HepG2 (cell line): ENCODE results near the gene LEAP2. TPM values are rescaled to one million over a fixed set of nuclear protein-coding genes. Genes with fewer than 3 reads are reported as not detected.
A peak's percentile ranks its signal among the peaks of the same experiment; 100 is the strongest.

Source experiments
- CC2D1A ChIP-seq: sonication (generic); formaldehyde crosslinking; IDR thresholded peaks from 2 replicates; pipeline ENCODE4 v1.8.1; 2023; ENCODE audit warnings: mild to moderate bottlenecking, missing genetic modification reagents
- CCDC6 ChIP-seq: sonication (generic); formaldehyde crosslinking; IDR thresholded peaks from 2 replicates; pipeline ENCODE4 v1.8.1; 2022; ENCODE audit warnings: mild to moderate bottlenecking, missing genetic modification reagents, moderate library complexity
- CENPT ChIP-seq: sonication (generic); formaldehyde crosslinking; IDR thresholded peaks from 2 replicates; pipeline ENCODE4 v1.8.0; 2022; ENCODE audit warnings: low read depth, mild to moderate bottlenecking, moderate library complexity, missing genetic modification reagents
- EP300 ChIP-seq, 3 experiments: sonication (generic) in 1 of 3; formaldehyde crosslinking in 1 of 3; IDR thresholded peaks; 2 replicates each; pipeline versions ENCODE4 v1.5.1 to v1.6.1; 2011 to 2020; ENCODE audit warnings: low read depth in 2 of 3, low read length in 2 of 3, borderline replicate concordance in 1 of 3, improper control_type of control experiment in 1 of 3, mild to moderate bottlenecking in 1 of 3, missing genetic modification reagents in 1 of 3, moderate library complexity in 1 of 3
- HCFC1 ChIP-seq: fragments of 150-350 bp; IDR thresholded peaks from 2 replicates; pipeline ENCODE4 v1.6.1; 2014; ENCODE audit warnings: low read depth, low read length
- MIER3 ChIP-seq: IDR thresholded peaks from 2 replicates; pipeline ENCODE4 v1.6.1; 2016; ENCODE audit warnings: missing compliant biosample characterization, borderline replicate concordance
- SNAPC4 ChIP-seq: sonication (generic); formaldehyde crosslinking; IDR thresholded peaks from 2 replicates; pipeline ENCODE4 v1.4.0; 2020; ENCODE audit warnings: mild to moderate bottlenecking, missing genetic modification reagents
- TP53 ChIP-seq: sonication (generic); formaldehyde crosslinking; conservative IDR thresholded peaks from 2 replicates; pipeline ENCODE4 v1.4.0; 2020; ENCODE audit warnings: missing genetic modification reagents
- WIZ ChIP-seq: sonication (generic); formaldehyde crosslinking; IDR thresholded peaks from 2 replicates; pipeline ENCODE4 v1.5.1; 2020; ENCODE audit warnings: mild to moderate bottlenecking, missing genetic modification reagents
- ZNF282 ChIP-seq: fragments of 450-650 bp; IDR thresholded peaks from 2 replicates; pipeline ENCODE4 v1.6.1; 2018; ENCODE audit not compliant: partially characterized antibody
- ZNF331 ChIP-seq: sonication (generic); formaldehyde crosslinking; IDR thresholded peaks from 2 replicates; pipeline ENCODE4 v1.4.0; 2020; ENCODE audit warnings: missing genetic modification reagents
- ZNF7 ChIP-seq: IDR thresholded peaks from 2 replicates; pipeline ENCODE4 v1.6.1; 2016; ENCODE audit warnings: missing biosample characterization, missing genetic modification reagents
- ZZZ3 ChIP-seq: sonication (generic); formaldehyde crosslinking; IDR thresholded peaks from 2 replicates; pipeline ENCODE4 v1.4.0; 2020; ENCODE audit warnings: missing genetic modification reagents, mild to moderate bottlenecking, borderline replicate concordance
- polyA plus RNA-seq, 8 experiments: library from polyadenylated mRNA; depleted of rRNA in 3 of 8; stranded (reverse) in 7 of 8; unstranded in 1 of 8; fragments of >200 nt; fragmentation: Illumina TruSeq in 4 of 8; extraction: Trizol in 4 of 8; gene quantifications; 2 replicates each; pipeline versions ENCODE4 v1.2.1 to v1.2.3, GENCODE V29; 2011 to 2016; ENCODE audit warnings: low read depth in 4 of 8, missing spikeins in 1 of 8, mixed read lengths in 1 of 8; ENCODE audit not compliant: insufficient read depth in 1 of 8
- total RNA-seq, 5 experiments: library from RNA; depleted of rRNA; stranded (reverse); fragments of >200 nt; fragmentation: Illumina TruSeq; extraction: Trizol; gene quantifications; 2 replicates each; pipeline ENCODE4 v1.2.3, GENCODE V29; 2016; ENCODE audit warnings: low read depth in 1 of 5
- TF ChIP-seq, protein P1 (sequence below): sonication (generic); formaldehyde crosslinking; IDR thresholded peaks from 2 replicates; pipeline ENCODE4 v1.4.0; 2020; ENCODE audit warnings: mild to moderate bottlenecking, missing genetic modification reagents
- TF ChIP-seq, protein P2 (sequence below), 2 experiments: sonication (generic) in 1 of 2; formaldehyde crosslinking in 1 of 2; IDR thresholded peaks; 2 replicates each; pipeline versions ENCODE4 v1.6.1 to v1.9.0; 2014 to 2022; ENCODE audit warnings: antibody characterized with exemption in 1 of 2, borderline replicate concordance in 1 of 2, inconsistent platforms in 1 of 2, low read depth in 1 of 2, missing genetic modification reagents in 1 of 2

Gene LEAP2
- total and polyA plus RNA-seq, 2 of the 13 experiments (the other 11 are each of a cell fraction or from before 2014, with no cell fraction given) = 23.9 to 51.9 TPM

- TF ChIP-seq SNAPC4 (CRISPR knock-in tag) (no peak), ZNF282 (no peak), CENPT (CRISPR knock-in tag) (no peak), CC2D1A (CRISPR knock-in tag) (no peak), TP53 (no peak), EP300 (IDR thresholded peaks at IDR 0.05; ENCODE audit: low read depth in 2 of 2, low read length in 2 of 2) (peak; percentile 43 to 90; a peak in 3 of 4 replicates), EP300 (CRISPR knock-in tag; IDR thresholded peaks at IDR 0.05; ENCODE audit: borderline replicate concordance) (peak; percentile 72), ZNF331 (CRISPR knock-in tag) (peak; percentile 50), HCFC1 (no peak), ZNF7 (CRISPR knock-in tag) (no peak), MIER3 (CRISPR knock-in tag) (peak; percentile 60; the same call in 1 of the 2 replicates), CCDC6 (peak; percentile 50; the same call in 1 of the 2 replicates), WIZ (peak; percentile 94), ZZZ3 (peak; percentile 48; the same call in 1 of the 2 replicates)
- TF ChIP-seq, protein P1, sequence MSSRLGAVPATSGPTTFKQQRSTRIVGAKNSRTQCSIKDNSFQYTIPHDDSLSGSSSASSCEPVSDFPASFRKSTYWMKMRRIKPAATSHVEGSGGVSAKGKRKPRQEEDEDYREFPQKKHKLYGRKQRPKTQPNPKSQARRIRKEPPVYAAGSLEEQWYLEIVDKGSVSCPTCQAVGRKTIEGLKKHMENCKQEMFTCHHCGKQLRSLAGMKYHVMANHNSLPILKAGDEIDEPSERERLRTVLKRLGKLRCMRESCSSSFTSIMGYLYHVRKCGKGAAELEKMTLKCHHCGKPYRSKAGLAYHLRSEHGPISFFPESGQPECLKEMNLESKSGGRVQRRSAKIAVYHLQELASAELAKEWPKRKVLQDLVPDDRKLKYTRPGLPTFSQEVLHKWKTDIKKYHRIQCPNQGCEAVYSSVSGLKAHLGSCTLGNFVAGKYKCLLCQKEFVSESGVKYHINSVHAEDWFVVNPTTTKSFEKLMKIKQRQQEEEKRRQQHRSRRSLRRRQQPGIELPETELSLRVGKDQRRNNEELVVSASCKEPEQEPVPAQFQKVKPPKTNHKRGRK (CRISPR knock-in tag) = no peak
- TF ChIP-seq, protein P2, sequence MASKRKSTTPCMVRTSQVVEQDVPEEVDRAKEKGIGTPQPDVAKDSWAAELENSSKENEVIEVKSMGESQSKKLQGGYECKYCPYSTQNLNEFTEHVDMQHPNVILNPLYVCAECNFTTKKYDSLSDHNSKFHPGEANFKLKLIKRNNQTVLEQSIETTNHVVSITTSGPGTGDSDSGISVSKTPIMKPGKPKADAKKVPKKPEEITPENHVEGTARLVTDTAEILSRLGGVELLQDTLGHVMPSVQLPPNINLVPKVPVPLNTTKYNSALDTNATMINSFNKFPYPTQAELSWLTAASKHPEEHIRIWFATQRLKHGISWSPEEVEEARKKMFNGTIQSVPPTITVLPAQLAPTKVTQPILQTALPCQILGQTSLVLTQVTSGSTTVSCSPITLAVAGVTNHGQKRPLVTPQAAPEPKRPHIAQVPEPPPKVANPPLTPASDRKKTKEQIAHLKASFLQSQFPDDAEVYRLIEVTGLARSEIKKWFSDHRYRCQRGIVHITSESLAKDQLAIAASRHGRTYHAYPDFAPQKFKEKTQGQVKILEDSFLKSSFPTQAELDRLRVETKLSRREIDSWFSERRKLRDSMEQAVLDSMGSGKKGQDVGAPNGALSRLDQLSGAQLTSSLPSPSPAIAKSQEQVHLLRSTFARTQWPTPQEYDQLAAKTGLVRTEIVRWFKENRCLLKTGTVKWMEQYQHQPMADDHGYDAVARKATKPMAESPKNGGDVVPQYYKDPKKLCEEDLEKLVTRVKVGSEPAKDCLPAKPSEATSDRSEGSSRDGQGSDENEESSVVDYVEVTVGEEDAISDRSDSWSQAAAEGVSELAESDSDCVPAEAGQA (IDR thresholded peaks at IDR 0.05; ENCODE audit: low read depth) = no peak
- TF ChIP-seq, protein P2 (CRISPR knock-in tag; IDR thresholded peaks at IDR 0.05; ENCODE audit: borderline replicate concordance) = no peak
Measured at GRCh38 chr5:132873119-132873929, at the start of gene LEAP2 (continued).
